ENCODE measurements around the gene CCDC92. TPM values are rescaled to one million over a fixed set of nuclear protein-coding genes. Genes with fewer than 3 reads are reported as not detected.

The CCDC92 gene
- polyA plus RNA-seq, 1 donor from 2014 or later, result 11.3 TPM

GRCh38 chr12:123886258-123886657 is 86.4 kb downstream of the CCDC92 start:
- Histone ChIP-seq H4K20me1 (ENCODE audit: insufficient read depth) (no peaks in the 10 kb centered on the region), H3K4me2 (ENCODE audit: low read length) (no peak overlapping the region), H3K9ac (ENCODE audit: low read length) (no peak overlapping the region), H3K9me2 (ENCODE audit: insufficient read depth, low read length) (no peaks in the 10 kb centered on the region), H3F3A (ENCODE audit: insufficient read depth, low read length, poor library complexity, severe bottlenecking) (no peaks in the 10 kb centered on the region), H2AFZ (ENCODE audit: low read depth, low read length) (no peak overlapping the region), H3K27ac (ENCODE audit: low read length) (no peak overlapping the region), H3K4me3 (ENCODE audit: low read length) (no peak overlapping the region), H3K79me2 (replicated peaks; ENCODE audit: insufficient read depth, low read length) (no peaks in the 10 kb centered on the region), H3K36me3 (ENCODE audit: insufficient read depth, low read length) (no peaks in the 10 kb centered on the region), H3K27me3 (ENCODE audit: insufficient read depth, low read depth, low read length) (no peaks in the 10 kb centered on the region), H3K9me3 (ENCODE audit: low read length) (no peaks in the 10 kb centered on the region)
- TF ChIP-seq SMC3 (conservative IDR thresholded peaks at IDR 0.05; ENCODE audit: poor library complexity), result no peak
- TF ChIP-seq POLR2AphosphoS5 (IDR thresholded peaks at IDR 0.05), result no peak
- no peak for TF ChIP-seq RAD21 (conservative IDR thresholded peaks at IDR 0.05)
- TF ChIP-seq EZH2 (IDR thresholded peaks at IDR 0.05; ENCODE audit: borderline replicate concordance, insufficient read depth, low read length, poor library complexity, severe bottlenecking), result no peak
- no peak for TF ChIP-seq MXI1 (conservative IDR thresholded peaks at IDR 0.05; ENCODE audit: poor library complexity, severe bottlenecking)
- no peak for TF ChIP-seq REST (IDR thresholded peaks at IDR 0.05; ENCODE audit: borderline replicate concordance)
- TF ChIP-seq TAF1 (IDR thresholded peaks at IDR 0.05; ENCODE audit: low read depth), result no peak
- no peak for TF ChIP-seq CTCF (IDR thresholded peaks at IDR 0.05; ENCODE audit: poor library complexity, severe bottlenecking)
- TF ChIP-seq EP300 (conservative IDR thresholded peaks at IDR 0.05; ENCODE audit: poor library complexity, severe bottlenecking), result no peak

Small RNA genes within 50 kb of the gene (small RNA-seq; reads per million reads assigned to genes)
- gene AC068790.4 (0 reads per million in 3 experiments), gene AC068790.6 (0 reads per million in 3 experiments)

Other genes with a start within 250 kb of the CCDC92 start
- 1.6 and 1.9 TPM in 2 replicates for gene DNAH10, start 210.5 kb downstream of the CCDC92 start, polyA plus RNA-seq
- 146 and 152 TPM in 2 replicates for gene ZNF664, start 384 bp upstream of the CCDC92 start, polyA plus RNA-seq